HEK293T (cell line): ENCODE data around the gene GID8.

Source experiments
- ARNT ChIP-seq: fragments of 450-650 bp; IDR thresholded peaks from 2 replicates; pipeline ENCODE4 v1.6.1; 2017; ENCODE audit warnings: mild to moderate bottlenecking
- ELF4 ChIP-seq: fragments of 450-650 bp; IDR thresholded peaks from 2 replicates; pipeline ENCODE4 v1.6.1; 2017; ENCODE audit warnings: antibody characterized with exemption
- FOXA1 ChIP-seq: fragments of 450-650 bp; IDR thresholded peaks from 2 replicates; pipeline ENCODE4 v1.6.1; 2016; ENCODE audit warnings: mild to moderate bottlenecking
- HDGF ChIP-seq: fragments of 450-650 bp; IDR thresholded peaks from 2 replicates; pipeline ENCODE4 v1.6.1; 2017; ENCODE audit warnings: antibody characterized with exemption, borderline replicate concordance
- SP1 ChIP-seq: fragments of 450-650 bp; IDR thresholded peaks from 2 replicates; pipeline ENCODE4 v1.6.1; 2017
- SUZ12 ChIP-seq: fragments of 450-650 bp; IDR thresholded peaks from 2 replicates; pipeline ENCODE4 v1.6.1; 2016; ENCODE audit warnings: mild to moderate bottlenecking
- ZNF384 ChIP-seq: fragments of 450-650 bp; IDR thresholded peaks from 2 replicates; pipeline ENCODE4 v1.6.1; 2016

DNA sequence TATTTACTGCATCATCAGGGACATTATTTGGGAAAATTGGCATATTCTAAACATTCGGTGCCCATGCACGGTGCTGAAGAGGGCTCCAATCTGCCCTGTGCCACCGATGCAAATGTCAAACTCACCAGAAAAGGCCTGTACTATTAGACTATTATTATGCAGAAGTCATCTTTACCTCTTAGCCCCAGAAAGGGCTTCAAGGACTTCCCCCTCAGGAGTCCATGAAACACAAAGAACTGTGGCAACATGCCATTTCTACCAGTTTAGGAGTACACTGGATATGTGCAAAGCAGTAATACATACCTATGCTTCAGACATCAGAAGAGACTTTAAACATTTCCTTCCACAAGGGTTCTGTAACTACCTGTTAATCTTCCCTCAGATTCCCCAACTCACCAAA, 20.2 kb upstream of the GID8 start:
- no peak for TF ChIP-seq FOXA1
- TF ChIP-seq ARNT = no peak
- no peak for TF ChIP-seq ELF4
- no peak for TF ChIP-seq SUZ12
- no peak for TF ChIP-seq HDGF
- no peak for TF ChIP-seq SP1
- no peak for TF ChIP-seq ZNF384
